A549 (cell line): ENCODE data around the gene ZNF385D.

Source experiments
- BHLHE40 ChIP-seq: IDR thresholded peaks from 2 replicates; pipeline ENCODE4 v1.6.1; 2012; ENCODE audit warnings: low read depth, low read length, inconsistent platforms
- EHMT2 ChIP-seq: fragments of 200-600 bp; sonication (generic); IDR thresholded peaks from 2 replicates; pipeline ENCODE4 v1.6.1; 2016; ENCODE audit warnings: antibody characterized with exemption, low read depth, mild to moderate bottlenecking, moderate library complexity
- ESRRA ChIP-seq: fragments of 150-350 bp; IDR thresholded peaks from 2 replicates; pipeline ENCODE4 v1.6.1; 2014; ENCODE audit warnings: mild to moderate bottlenecking, low read length, borderline replicate concordance
- KDM1A ChIP-seq: fragments of 200-600 bp; sonication (generic); IDR thresholded peaks from 2 replicates; pipeline ENCODE4 v1.6.1; 2016; ENCODE audit warnings: low read depth, mild to moderate bottlenecking
- POLR2A ChIP-seq: IDR thresholded peaks from 2 replicates; pipeline ENCODE4 v1.6.1; 2012; ENCODE audit warnings: mild to moderate bottlenecking, low read length
- RAD21 ChIP-seq, 2 experiments: fragments of >200 bp in 1 of 2; sonication (Bioruptor Twin) in 1 of 2; formaldehyde crosslinking in 1 of 2; IDR thresholded peaks in 1 of 2; conservative IDR thresholded peaks in 1 of 2; 2 replicates in 1 of 2; 3 replicates in 1 of 2; pipeline ENCODE4 v1.6.1; 2012 to 2018; ENCODE audit warnings: inconsistent platforms in 1 of 2
- RNF2 ChIP-seq: fragments of 200-600 bp; sonication (generic); IDR thresholded peaks from 2 replicates; pipeline ENCODE4 v1.6.1; 2016; ENCODE audit warnings: low read depth, mild to moderate bottlenecking, antibody characterized with exemption, moderate library complexity, borderline replicate concordance
- ZFP36 ChIP-seq: fragments of 450-650 bp; IDR thresholded peaks from 2 replicates; pipeline ENCODE4 v1.6.1; 2014; ENCODE audit warnings: borderline replicate concordance; ENCODE audit not compliant: partially characterized antibody
- TF ChIP-seq, protein P1 (sequence below): fragments of >200 bp; sonication (Bioruptor Twin); formaldehyde crosslinking; IDR thresholded peaks from 3 replicates; pipeline ENCODE4 v1.5.1; 2016
- TF ChIP-seq, protein P2 (sequence below): fragments of 250-450 bp; sonication (Bioruptor Pico); IDR thresholded peaks from 2 replicates; pipeline ENCODE4 v1.5.0; 2020; ENCODE audit warnings: low read depth, mild to moderate bottlenecking, moderate library complexity
- TF ChIP-seq, protein P3 (sequence below): IDR thresholded peaks from 2 replicates; pipeline ENCODE4 v1.6.1; 2012; ENCODE audit warnings: low read depth, borderline replicate concordance
- TF ChIP-seq, protein P4 (sequence below): IDR thresholded peaks from 2 replicates; pipeline ENCODE4 v1.6.1; 2012

DNA sequence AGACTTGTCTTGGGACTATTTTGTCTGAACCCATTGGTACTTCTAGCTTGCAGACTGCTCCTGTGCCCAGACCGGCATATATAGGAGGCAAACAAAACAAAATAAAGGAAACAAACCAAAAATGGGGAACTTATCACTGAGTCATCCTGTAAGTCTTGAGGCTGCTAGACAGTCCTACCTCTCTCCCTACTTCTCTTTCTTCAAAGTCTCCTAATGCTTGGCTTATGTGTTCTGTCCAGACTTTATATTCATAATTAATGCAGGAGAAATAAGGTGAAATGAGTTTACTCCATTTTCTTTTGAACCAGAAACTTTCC lies 266.2 kb downstream of the ZNF385D start:
- TF ChIP-seq, protein P1, sequence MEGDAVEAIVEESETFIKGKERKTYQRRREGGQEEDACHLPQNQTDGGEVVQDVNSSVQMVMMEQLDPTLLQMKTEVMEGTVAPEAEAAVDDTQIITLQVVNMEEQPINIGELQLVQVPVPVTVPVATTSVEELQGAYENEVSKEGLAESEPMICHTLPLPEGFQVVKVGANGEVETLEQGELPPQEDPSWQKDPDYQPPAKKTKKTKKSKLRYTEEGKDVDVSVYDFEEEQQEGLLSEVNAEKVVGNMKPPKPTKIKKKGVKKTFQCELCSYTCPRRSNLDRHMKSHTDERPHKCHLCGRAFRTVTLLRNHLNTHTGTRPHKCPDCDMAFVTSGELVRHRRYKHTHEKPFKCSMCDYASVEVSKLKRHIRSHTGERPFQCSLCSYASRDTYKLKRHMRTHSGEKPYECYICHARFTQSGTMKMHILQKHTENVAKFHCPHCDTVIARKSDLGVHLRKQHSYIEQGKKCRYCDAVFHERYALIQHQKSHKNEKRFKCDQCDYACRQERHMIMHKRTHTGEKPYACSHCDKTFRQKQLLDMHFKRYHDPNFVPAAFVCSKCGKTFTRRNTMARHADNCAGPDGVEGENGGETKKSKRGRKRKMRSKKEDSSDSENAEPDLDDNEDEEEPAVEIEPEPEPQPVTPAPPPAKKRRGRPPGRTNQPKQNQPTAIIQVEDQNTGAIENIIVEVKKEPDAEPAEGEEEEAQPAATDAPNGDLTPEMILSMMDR, result no peak
- no peak for TF ChIP-seq KDM1A
- no peak for TF ChIP-seq RNF2
- no peak for TF ChIP-seq RAD21 (conservative IDR thresholded peaks at IDR 0.05 in 1 of 2, IDR thresholded peaks at IDR 0.05 in 1 of 2)
- TF ChIP-seq, protein P2, sequence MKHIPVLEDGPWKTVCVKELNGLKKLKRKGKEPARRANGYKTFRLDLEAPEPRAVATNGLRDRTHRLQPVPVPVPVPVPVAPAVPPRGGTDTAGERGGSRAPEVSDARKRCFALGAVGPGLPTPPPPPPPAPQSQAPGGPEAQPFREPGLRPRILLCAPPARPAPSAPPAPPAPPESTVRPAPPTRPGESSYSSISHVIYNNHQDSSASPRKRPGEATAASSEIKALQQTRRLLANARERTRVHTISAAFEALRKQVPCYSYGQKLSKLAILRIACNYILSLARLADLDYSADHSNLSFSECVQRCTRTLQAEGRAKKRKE (CRISPR knock-in tag), result no peak
- TF ChIP-seq BHLHE40, result no peak
- no peak for TF ChIP-seq POLR2A
- no peak for TF ChIP-seq ZFP36
- TF ChIP-seq, protein P3, sequence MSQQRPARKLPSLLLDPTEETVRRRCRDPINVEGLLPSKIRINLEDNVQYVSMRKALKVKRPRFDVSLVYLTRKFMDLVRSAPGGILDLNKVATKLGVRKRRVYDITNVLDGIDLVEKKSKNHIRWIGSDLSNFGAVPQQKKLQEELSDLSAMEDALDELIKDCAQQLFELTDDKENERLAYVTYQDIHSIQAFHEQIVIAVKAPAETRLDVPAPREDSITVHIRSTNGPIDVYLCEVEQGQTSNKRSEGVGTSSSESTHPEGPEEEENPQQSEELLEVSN, result no peak
- TF ChIP-seq, protein P4, sequence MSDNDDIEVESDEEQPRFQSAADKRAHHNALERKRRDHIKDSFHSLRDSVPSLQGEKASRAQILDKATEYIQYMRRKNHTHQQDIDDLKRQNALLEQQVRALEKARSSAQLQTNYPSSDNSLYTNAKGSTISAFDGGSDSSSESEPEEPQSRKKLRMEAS, result no peak
- TF ChIP-seq ESRRA, result no peak
- TF ChIP-seq EHMT2, result no peak
